AG04450 (cell line): ENCODE data around the gene MAP3K5. TPM values are rescaled to one million over a fixed set of nuclear protein-coding genes. Genes with fewer than 3 reads are reported as not detected.
A peak's percentile ranks its signal among the peaks of the same experiment; 100 is the strongest.

ENCODE experiments used
- CTCF ChIA-PET: fragments of 300-600, 350-600 bp; formaldehyde crosslinking; extraction: SDS; loops from one replicate; lab custom pipeline; 2022; ENCODE audit warnings: antibody characterized with exemption, inconsistent platforms; lab: Charles Lee
- POLR2A ChIA-PET: fragments of 350-600 bp; formaldehyde crosslinking; extraction: SDS; loops from one replicate; lab custom pipeline; 2021; ENCODE audit warnings: antibody characterized with exemption, inconsistent platforms; lab: Yijun Ruan, JAX
- DNase-seq: peaks from one replicate; pipeline ENCODE4 v3.0.0-alpha.2; 2011; ENCODE audit warnings: low read depth, low spot score
- H3K27ac ChIP-seq: one replicate; pipeline ENCODE4 v1.5.1; 2012; ENCODE audit warnings: low read depth, low read length, control low read depth
- H3K27me3 ChIP-seq: one replicate; pipeline ENCODE4 v1.6.0; 2012; ENCODE audit warnings: low read length; ENCODE audit not compliant: control insufficient read depth, insufficient read depth
- H3K4me3 ChIP-seq: 2 replicates; pipeline ENCODE4 v1.5.1; 2011; ENCODE audit warnings: mild to moderate bottlenecking, low read depth, low read length, control low read depth
- H3K9me3 ChIP-seq: 2 replicates; pipeline ENCODE4 v1.5.1; 2012; ENCODE audit warnings: low read length; ENCODE audit not compliant: control insufficient read depth, insufficient read depth
- polyA plus RNA-seq: library from polyadenylated mRNA; depleted of rRNA; stranded (reverse); fragments of >200 nt; gene quantifications from 2 replicates; pipeline ENCODE4 v1.2.3, GENCODE V29; 2011
- TF ChIP-seq, protein P1 (sequence below): IDR thresholded peaks from 2 replicates; pipeline ENCODE4 v1.5.1; 2011; ENCODE audit warnings: low read depth, low read length, control low read depth, inconsistent platforms

MAP3K5 gene
- polyA plus RNA-seq, 1 experiment = 17.0 TPM

DNA sequence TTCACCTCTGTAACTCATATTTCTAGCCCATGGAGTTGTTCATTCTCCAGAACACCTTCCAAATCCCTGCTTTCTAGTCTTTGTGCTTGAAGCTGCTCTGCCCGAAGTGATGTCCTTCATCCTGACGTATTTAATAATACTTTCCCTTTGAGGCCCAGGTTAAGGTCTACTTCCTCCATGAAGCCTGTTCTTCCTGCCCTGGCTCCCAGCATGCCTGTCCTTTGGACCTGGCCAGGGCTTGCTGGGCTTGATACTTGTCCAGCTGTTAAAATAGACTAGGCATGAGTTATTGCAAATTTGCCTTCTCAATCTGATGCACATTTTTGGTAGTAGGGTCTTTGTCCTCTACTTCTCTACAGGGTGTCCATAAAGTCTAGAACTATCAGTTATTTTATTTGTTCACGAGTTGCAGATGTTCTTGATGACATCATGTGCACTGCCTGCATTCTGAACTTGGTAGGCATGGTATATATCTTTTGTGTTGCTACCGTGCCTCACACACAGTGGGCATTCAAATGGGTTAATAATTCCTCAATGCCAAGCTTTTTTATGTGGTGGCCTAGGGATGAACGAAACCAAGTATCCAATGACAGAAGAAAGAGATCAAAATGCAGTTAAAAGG, 239.0 kb downstream of the MAP3K5 start:
- Histone ChIP-seq H3K4me3 (no peak overlapping the region), H3K27me3 (peaks cover 11% of the 10 kb centered on the region), H3K9me3 (no peaks in the 10 kb centered on the region; the same call in 1 of the 2 replicates), H3K27ac (no peak overlapping the region)
- TF ChIP-seq, protein P1, sequence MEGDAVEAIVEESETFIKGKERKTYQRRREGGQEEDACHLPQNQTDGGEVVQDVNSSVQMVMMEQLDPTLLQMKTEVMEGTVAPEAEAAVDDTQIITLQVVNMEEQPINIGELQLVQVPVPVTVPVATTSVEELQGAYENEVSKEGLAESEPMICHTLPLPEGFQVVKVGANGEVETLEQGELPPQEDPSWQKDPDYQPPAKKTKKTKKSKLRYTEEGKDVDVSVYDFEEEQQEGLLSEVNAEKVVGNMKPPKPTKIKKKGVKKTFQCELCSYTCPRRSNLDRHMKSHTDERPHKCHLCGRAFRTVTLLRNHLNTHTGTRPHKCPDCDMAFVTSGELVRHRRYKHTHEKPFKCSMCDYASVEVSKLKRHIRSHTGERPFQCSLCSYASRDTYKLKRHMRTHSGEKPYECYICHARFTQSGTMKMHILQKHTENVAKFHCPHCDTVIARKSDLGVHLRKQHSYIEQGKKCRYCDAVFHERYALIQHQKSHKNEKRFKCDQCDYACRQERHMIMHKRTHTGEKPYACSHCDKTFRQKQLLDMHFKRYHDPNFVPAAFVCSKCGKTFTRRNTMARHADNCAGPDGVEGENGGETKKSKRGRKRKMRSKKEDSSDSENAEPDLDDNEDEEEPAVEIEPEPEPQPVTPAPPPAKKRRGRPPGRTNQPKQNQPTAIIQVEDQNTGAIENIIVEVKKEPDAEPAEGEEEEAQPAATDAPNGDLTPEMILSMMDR = no peak
- DNase-seq = no peak
- ChIA-PET POLR2A (no interaction called here), CTCF (no interaction called here)

GRCh38 chr6:136552054-136552453, 240.2 kb downstream of the MAP3K5 start:
- CTCF ChIA-PET = interaction anchor here (0.6 to 1.9 kb wide), 2 partner anchors 240 to 1199 kb away, joined by 4 to 5 read pairs; partner anchors contain the start of gene MAP3K5
- Histone ChIP-seq H3K27me3 (peaks cover 11% of the 10 kb centered on the region), H3K27ac (no peak overlapping the region), H3K9me3 (no peaks in the 10 kb centered on the region; the same call in 1 of the 2 replicates), H3K4me3 (no peak overlapping the region)
- DNase-seq = no peak
- POLR2A ChIA-PET = no interaction called here
- TF ChIP-seq, protein P1 = no peak

DNA sequence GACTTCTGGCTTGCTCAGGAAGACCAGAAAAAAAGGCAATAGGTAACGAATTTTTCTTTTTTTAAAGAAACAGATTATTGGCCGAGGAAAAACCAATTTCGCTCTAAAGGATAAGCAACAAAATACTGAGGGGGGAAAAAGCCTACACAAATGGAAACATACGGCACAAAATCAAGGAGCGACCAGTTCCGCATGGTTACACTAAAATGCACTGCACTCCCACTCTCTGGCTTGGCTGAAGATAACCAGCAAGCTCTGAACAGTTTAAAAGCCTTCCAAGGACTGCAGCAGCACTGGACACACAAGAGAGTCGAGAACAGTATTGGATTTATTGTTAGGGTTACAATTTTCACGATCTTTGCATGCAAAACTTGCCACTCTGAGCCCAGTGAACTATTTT, 241.2 kb downstream of the MAP3K5 start:
- no peak for DNase-seq
- peaks cover 11% of the 10 kb centered on the region for H3K27me3 ChIP-seq

GRCh38 chr6:136550330-136551071, 241.8 kb downstream of the MAP3K5 start, which contains the start of gene MAP7:
Gene MAP7 (minus strand): TSS chr6:136550422. CDS start chr6:136550408, 14 bp downstream.
- DNase-seq = no peak
- Histone ChIP-seq H3K9me3 (no peaks in the 10 kb centered on the region; the same call in 1 of the 2 replicates), H3K4me3 (peak within 1 kb of the TSS; percentile 68), H3K27ac (no peak within 1 kb of the TSS), H3K27me3 (peaks cover 11% of the 10 kb centered on the region)
- ChIA-PET CTCF (interaction anchor here (0.6 to 1.9 kb wide), 6 partner anchors 13 to 242 kb away, joined by 3 to 9 read pairs (median 4); partner anchors contain the start of gene MAP3K5), POLR2A (no interaction called here)
- TF ChIP-seq, protein P1 = peak; percentile 53

More for the DNA sequence above, 241.2 kb downstream of the MAP3K5 start:
- Histone ChIP-seq H3K4me3 (no peak overlapping the region; the same call in 1 of the 2 replicates), H3K27ac (no peak overlapping the region), H3K9me3 (no peaks in the 10 kb centered on the region; the same call in 1 of the 2 replicates)
- TF ChIP-seq, protein P1 = no peak
- ChIA-PET POLR2A (no interaction called here), CTCF (interaction anchor here (0.6 to 1.9 kb wide), 6 partner anchors 12 to 1198 kb away, joined by 3 to 9 read pairs (median 4); partner anchors contain the start of gene MAP3K5)
